RWPE1 (cell line): ENCODE data around the gene TBC1D22A.

ENCODE experiments used
- CTCF ChIA-PET: fragments of 350-600 bp; sonication (Branson Sonifier 250); formaldehyde crosslinking; extraction: SDS; loops from one replicate; lab custom pipeline; 2021; lab: Yijun Ruan, JAX
- POLR2A ChIA-PET: fragments of 400-600 bp; formaldehyde crosslinking; extraction: SDS; loops from one replicate; lab custom pipeline; 2020; ENCODE audit warnings: antibody characterized with exemption; ENCODE audit not compliant: low non-redundant PET; lab: Yijun Ruan, JAX
- DNase-seq: peaks from one replicate; pipeline ENCODE4 v3.0.0; 2012; ENCODE audit warnings: low spot score
- H3K27ac ChIP-seq: fragments of 450-650 bp; 2 replicates; pipeline ENCODE4 v1.5.1; 2017
- TF ChIP-seq, protein P1 (sequence below): fragments of 450-650 bp; conservative IDR thresholded peaks from 2 replicates; pipeline ENCODE4 v1.5.1; 2017; ENCODE audit warnings: low read depth, mild to moderate bottlenecking

TBC1D22A gene

DNA sequence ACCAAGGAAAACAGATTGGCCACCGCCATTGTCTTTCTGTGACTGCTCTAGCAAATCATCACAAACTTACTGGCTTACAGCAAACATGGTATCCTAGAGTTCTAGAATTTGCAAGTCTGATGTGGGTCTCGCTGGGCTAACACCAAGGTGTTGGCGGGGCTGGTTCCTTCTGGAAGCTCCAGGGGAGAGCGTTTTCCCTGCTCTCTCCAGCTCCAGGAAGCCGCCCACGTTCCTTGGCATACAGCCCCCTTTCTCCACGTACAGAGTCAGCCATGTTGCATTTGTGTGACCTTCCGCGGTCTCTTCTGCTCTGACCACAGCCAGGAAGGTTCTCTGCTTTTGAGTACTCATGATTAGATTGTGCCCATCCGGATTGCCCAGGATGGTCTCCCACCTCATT is 27.5 kb downstream of the TBC1D22A start:
- no peak overlapping the region for H3K27ac ChIP-seq
- CTCF ChIA-PET: interaction anchor here (0.9 kb wide), 1 partner anchor 17 kb away, joined by 3 read pairs; no protein-coding TSS in a partner anchor
- TF ChIP-seq, protein P1, sequence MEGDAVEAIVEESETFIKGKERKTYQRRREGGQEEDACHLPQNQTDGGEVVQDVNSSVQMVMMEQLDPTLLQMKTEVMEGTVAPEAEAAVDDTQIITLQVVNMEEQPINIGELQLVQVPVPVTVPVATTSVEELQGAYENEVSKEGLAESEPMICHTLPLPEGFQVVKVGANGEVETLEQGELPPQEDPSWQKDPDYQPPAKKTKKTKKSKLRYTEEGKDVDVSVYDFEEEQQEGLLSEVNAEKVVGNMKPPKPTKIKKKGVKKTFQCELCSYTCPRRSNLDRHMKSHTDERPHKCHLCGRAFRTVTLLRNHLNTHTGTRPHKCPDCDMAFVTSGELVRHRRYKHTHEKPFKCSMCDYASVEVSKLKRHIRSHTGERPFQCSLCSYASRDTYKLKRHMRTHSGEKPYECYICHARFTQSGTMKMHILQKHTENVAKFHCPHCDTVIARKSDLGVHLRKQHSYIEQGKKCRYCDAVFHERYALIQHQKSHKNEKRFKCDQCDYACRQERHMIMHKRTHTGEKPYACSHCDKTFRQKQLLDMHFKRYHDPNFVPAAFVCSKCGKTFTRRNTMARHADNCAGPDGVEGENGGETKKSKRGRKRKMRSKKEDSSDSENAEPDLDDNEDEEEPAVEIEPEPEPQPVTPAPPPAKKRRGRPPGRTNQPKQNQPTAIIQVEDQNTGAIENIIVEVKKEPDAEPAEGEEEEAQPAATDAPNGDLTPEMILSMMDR: no peak
- POLR2A ChIA-PET: no interaction called here
- no peak for DNase-seq

DNA sequence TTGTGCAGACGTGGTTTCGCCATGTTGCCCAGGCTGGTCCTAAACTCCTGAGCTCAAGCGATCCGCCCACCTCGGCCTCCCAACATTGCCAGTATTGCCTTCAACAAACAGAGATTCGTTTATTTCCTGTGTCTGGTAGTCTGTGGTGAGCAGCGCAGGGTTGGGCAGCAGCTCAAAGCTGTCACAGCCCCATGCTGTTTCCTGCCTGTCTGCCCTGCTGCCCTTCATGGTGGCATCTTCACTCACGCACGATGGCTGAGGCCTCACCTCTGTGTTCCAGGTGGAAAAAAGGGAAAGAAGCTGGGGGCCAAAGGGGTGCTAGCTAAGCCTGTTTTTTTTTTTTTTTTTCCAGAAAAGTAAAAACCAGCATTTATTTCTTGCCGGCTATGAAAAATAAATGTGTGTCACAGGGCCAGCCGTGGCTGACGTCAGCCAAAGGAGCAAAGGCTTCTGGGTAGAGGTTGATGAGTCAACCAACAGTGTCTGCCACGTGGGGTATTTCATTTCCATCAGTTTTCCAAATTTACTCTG is 28.8 kb downstream of the TBC1D22A start:
- POLR2A ChIA-PET: no interaction called here
- CTCF ChIA-PET: no interaction called here
- TF ChIP-seq, protein P1: no peak
- peak overlapping the region; percentile 72 for H3K27ac ChIP-seq
- peak; percentile 34 for DNase-seq

DNA sequence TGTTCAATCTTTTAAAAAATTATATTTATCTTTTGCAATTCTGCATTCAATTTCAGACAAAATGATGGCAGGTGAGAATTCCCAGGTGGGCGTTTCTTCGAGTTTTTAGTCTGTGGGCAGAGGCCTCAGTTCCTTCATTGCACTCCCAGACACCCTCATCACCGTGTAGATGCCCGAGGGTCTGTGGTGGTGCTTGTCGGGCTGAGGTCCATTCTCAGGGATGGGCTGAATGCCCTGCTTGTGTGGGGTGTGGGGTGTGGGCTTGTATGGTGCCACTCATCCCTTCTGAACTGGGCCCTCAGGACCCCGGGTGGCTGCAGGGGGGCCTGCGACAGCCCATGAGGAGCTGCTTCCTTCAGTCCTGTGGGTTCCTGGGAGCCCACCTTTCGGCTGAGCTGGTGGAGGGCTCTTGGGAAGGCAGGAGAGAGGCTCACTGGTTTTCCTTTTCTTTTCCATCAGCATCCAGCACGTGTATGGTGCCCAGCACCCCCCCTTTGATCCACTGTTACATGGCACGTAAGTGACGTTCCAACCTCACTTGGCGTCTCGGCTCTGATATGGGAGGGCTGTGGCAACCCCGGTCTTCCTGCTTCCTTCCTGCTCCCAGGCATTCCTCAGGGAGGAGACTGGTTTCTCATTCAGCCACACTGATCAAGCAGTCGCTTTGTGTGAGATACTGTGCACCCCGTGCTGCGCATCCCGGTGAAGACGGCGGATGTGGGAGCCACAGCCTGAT is 29.8 kb downstream of the TBC1D22A start:
- TF ChIP-seq, protein P1: no peak
- peak overlapping the region; percentile 72 for H3K27ac ChIP-seq
- ChIA-PET POLR2A (no interaction called here), CTCF (no interaction called here)
- no peak for DNase-seq

DNA sequence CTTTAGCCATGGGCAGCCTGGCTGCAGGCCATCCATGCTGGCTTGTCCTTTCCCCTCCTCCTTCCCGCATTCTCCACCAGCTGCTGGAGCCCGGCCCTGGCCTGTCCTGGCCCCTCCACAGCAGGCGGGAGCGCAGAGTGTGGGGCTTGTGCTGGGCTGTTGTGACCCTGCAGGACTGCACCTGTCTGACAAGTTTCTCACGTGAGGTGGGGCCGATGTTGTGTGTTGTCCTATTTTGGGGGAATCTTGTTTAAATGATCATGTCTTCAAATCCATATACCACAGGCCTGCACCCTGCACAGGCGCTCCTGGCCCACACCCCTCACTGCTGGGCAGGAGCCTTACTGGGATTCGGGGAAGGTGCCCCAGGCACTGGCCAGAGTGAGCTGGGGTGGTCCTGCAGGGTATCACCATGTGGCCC is 30.4 kb downstream of the TBC1D22A start:
- ChIA-PET CTCF (no interaction called here), POLR2A (no interaction called here)
- H3K27ac ChIP-seq: peak overlapping the region; percentile 72
- TF ChIP-seq, protein P1: no peak
- DNase-seq: no peak

GRCh38 chr22:46793497-46793896 is 31.0 kb downstream of the TBC1D22A start:
- POLR2A ChIA-PET: no interaction called here
- CTCF ChIA-PET: no interaction called here
- no peak overlapping the region; the same call in 1 of the 2 replicates for H3K27ac ChIP-seq
- no peak for DNase-seq
- TF ChIP-seq, protein P1: no peak

GRCh38 chr22:46794067-46794466 is 31.6 kb downstream of the TBC1D22A start:
- CTCF ChIA-PET: no interaction called here
- TF ChIP-seq, protein P1: no peak

More at GRCh38 chr22:46794067-46794466, 31.6 kb downstream of the TBC1D22A start:
- no peak for DNase-seq
- POLR2A ChIA-PET: no interaction called here
- H3K27ac ChIP-seq: no peak overlapping the region
